ENCODE data around the gene SORCS3. TPM values are rescaled to one million over a fixed set of nuclear protein-coding genes. Genes with fewer than 3 reads are reported as not detected.
"Not testable (repeated sequence)": the region's sequence is repeated elsewhere in the genome, so short reads cannot be mapped to it uniquely, and the experiment has no call there.

Gene SORCS3
- total RNA-seq, 1 donor from 2014 or later, result not detected

GRCh38 chr10:104689547-104689946, 48.5 kb downstream of the SORCS3 start:
- DNase-seq (ENCODE audit: low read depth in 2 of 2), result no peak

DNA sequence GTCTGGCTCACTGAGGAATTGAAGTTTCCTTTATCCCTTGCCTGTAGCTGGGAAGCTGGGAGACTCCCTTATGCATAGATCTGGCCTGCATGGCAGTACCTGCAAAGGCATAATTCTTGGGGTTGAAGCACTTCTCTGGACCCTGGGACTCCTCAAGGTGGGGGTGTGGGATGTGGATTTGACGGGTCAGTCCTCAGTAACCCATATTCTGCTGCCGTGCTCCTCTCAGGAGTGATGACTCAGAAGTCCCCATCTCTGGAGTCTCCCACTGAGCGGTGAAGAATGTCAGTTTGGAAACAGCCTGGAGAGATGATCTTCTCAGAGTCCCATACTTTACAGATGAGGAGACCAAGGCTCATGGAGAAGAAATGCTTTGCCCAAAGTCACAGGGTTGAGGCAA, 49.0 kb downstream of the SORCS3 start:
- DNase-seq (ENCODE audit: low read depth in 2 of 2), result no peak

DNA sequence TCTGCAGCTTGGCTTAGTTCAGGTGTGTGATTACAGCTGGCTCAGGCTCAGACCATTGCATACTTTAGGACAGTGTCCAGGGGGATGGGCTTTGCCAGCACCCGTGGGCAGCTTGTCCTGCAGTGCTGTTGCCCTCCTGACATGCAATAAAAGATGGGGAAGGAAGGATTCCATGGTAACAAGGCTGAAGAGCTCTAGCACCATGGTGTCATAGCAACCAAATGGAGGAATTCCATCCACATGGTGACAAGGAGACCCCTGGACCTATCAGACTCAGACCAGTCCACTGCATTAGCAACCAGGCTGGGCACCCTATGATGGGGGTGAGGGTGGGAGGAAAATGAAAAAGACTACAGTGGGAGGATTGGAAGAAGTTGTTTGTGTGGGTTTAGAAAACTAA, 49.9 kb downstream of the SORCS3 start:
- no peak for DNase-seq (ENCODE audit: low read depth in 2 of 2)

DNA sequence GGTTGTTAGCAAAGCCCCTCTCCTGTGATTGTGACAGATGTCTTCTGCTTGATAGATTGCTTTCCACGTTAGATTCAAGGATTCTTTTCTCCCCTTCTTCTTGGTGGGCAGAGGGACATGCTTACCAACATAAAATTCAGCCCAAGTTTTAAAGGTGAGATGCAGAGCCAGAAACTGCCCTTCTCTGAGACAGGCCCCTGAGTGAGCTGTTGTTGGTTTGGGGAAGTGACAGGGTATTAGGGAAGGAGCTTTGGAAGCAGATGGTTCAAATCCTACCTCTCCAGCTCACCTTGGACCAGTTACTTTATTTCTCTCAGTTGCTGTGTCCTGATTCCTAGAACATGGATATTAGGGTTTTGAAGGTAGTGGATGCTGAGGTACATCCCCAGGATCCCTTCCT, 53.0 kb downstream of the SORCS3 start:
- DNase-seq (ENCODE audit: low read depth in 2 of 2), result no peak

DNA sequence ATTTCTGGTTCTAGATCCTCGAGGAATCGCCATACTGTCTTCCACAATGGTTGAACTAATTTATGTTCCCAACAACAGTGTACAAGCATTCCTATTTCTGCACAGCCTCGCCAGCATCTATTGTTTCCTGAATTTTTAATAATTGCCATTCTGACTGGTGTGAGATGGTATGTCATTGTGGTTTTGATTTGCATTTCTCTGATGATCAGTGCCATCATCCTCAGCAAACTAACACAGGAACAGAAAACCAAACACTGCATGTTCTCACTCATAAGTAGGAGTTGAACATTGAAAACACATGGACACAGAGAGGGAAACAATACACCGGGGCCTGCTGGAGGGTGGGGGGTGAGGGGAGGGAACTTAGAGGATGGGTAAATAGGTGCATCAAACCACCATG, 62.2 kb downstream of the SORCS3 start:
- not testable (repeated sequence) for DNase-seq (ENCODE audit: low read depth in 2 of 2)

DNA sequence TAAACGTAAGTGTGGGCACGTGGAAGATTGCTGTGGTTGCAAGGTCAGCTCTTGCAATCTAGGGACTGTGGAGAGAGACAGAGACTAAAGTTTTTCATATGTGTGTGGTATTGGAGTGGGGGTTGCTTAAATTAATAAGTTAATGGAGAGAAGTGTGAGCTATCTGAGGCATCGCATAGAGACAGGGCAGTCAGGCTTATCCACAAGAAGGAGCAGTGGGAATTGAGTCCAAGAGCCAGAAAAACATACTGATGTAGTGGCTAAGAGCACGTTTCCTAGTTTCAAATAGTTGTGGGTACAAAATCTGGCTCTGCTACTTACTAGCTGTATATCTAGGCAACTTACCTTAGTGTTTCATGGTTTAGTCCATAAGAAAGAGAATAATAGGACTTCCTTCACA, 65.8 kb downstream of the SORCS3 start:
- DNase-seq (ENCODE audit: low read depth in 2 of 2), result no peak

DNA sequence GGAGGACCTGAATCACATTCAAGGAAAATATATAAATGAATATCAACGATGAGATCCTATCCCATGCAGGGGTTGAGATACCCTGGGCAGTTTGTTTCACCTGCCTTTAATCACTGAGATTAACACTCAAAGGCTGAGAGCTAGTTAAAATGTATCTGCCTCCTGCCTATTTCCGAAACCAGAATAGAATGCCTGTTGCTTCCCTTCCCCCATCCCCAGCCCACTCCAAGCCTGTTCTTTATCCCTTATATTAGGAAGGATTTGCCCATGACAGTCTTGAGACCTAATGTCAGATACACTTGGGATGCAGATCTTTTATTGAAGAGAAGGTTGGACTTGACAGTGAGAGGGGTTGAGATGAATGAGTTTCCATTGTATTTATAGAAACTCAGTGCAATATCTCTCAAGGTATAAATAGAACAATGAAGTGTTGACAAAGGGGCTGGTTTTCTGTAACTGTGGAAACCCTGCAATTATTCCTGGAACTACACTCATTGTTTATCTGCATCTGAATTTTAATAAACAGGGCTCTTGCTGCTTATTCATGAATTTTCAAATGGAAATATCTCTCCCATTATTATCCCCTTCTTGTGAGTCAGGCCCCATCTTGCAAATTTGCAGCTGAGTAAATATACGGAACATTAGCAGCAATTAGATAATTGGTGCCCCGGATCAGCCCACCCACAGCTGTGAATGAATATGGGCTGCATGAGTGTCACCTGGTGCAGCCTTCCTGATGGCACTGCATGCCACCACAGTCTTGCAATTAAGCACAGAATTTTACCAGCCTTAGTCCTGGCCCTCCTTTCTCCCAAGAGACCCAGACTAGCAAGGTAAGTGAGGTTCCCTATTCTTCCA, 66.7 kb downstream of the SORCS3 start:
- DNase-seq (ENCODE audit: low read depth in 2 of 2), result no peak

GRCh38 chr10:104711302-104711721, 70.2 kb downstream of the SORCS3 start:
- DNase-seq (ENCODE audit: low read depth in 2 of 2), result no peak

DNA sequence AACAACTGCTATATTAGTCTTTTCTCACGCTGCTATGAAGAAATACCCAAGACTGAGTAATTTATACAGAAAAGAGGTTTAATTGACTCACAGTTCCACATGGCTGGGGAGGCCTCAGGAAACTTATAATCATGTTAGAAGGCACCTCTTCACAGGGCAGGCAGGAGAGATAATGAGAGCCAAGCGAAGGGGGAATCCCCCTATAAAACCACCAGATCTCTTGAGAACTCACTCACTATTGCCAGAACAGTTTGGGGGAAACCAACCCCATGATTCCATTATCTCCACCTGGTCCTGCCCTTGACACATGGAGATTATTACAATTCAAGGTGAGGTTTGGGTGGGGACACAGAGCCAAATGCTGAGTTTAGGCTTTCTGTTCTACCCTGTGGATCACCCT, 89.5 kb downstream of the SORCS3 start:
- not testable (repeated sequence) for DNase-seq (ENCODE audit: low read depth in 2 of 2)

GRCh38 chr10:104731192-104731591, 90.1 kb downstream of the SORCS3 start:
- DNase-seq (ENCODE audit: low read depth in 2 of 2), result no peak

DNA sequence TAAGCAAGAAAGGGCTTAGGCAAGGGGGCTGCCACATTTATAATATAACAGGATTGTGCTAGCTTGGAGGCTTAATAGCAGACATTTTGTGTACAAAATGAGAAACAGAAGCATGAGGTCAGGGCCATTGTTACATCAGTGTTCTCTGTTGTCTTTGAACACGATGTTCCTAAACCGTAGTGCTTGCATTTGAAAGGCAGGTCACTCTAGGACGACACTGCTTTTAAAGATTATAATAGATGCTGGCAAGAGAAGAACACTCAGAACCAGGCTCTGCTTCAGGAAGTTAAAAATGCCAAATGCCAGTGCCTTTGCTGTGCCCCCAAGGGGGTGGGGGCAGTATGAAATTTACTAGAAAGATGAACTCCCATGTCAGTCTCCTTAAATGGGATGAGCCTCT, 91.1 kb downstream of the SORCS3 start:
- DNase-seq (ENCODE audit: low read depth in 2 of 2), result no peak

- DNase-seq (ENCODE audit: low read depth in 2 of 2), result no peak
Observed at GRCh38 chr10:104734433-104734832, 93.3 kb downstream of the SORCS3 start.

DNA sequence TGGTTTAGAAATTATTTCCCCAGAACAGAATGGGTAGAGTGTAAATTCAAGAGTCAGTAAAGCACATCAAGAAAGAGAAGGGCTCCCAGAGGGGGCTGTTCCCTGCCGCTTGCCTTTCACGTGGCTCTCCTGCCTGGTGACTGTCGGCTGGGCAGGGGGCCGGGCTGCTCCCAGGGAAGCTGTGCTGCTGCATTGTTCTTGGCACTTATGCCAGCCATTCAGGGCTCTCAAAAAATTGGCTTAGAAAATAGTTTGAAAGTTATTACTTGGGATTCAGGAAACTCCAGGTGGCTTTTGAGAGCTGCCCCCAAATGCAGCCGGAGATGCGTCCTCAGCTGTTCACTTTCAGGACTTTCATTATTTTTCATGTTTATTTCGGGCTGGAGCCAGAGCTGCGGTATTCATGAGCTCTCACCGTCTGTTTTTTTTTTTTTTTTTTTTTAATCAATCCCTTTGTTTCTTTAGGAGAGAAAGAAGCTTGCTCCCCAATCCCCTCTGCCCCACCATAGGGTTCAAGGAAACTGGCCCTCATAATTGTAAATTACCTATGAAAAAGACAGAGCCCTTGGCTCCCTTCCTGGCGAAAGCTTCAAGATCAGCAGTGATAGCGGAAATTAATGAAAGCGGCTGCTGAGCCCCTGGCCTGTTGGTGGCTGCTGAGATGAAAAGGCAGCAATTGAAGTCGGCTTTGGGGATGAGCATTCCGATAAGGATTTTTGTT, 94.1 kb downstream of the SORCS3 start:
- DNase-seq (ENCODE audit: low read depth in 2 of 2), result no peak

- DNase-seq (ENCODE audit: low read depth in 2 of 2), result no peak
Observed at GRCh38 chr10:104735757-104736391, 94.8 kb downstream of the SORCS3 start.

- DNase-seq (ENCODE audit: low read depth in 2 of 2), result no peak
Observed at GRCh38 chr10:104741127-104741526, 100.0 kb downstream of the SORCS3 start.

DNA sequence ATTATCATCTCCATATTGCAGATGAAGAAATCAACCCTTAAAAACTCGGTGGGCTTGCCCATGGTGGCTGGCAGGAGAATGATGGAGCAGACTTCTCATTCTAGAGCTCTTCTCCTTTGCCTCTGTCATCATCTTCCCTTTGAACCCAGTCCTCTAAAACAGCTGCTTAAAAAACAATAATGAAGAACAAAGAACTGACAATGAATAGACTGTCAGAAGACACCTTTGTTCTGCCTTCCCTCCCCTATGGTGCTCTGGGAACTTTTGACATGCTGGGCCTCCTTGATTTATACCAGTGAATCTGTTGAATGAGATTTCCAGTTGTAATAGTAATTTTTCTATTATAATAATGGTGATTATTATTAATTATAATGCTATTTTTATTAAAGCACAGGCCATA, 103.0 kb downstream of the SORCS3 start:
- DNase-seq (ENCODE audit: low read depth in 2 of 2), result no peak

DNA sequence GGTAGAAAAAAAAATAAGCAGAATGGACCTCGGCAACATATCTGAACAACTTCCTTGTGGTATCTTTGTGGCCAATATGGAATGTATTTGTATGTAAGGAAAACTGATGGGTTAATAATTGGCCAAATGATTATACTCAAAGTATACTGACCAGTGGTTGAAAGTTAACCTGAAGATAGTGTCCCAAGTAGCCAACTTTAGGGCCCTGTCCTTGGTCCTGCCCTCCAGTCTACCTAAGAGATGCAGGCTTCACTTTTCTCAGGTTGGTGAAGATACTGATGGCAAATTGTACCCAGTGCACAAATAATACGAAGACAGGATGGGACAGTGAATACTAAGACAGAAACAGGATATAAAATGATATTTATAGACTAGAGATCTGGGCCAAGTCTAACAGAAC, 109.2 kb downstream of the SORCS3 start:
- DNase-seq (ENCODE audit: low read depth in 2 of 2), result no peak

DNA sequence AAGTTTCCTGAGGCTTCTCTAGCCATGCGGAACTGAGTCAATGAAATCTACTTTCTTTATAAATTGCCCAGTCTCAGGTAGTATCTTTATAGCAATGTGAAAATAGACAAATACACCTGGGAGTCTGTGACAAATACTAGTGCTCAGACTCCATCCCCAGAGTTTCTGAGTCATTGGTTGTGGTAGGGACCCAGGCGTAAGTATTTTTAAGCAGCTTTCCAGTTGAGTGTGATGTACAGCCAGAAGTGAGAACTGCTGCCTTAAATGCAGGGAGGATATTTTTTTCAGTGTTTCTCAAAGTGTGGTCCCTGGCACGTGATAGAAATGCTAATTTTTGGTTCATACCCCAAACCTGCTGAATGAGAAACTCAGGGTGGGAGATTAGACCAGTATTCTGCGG, 121.7 kb downstream of the SORCS3 start:
- no peak for DNase-seq (ENCODE audit: low read depth in 2 of 2)

DNA sequence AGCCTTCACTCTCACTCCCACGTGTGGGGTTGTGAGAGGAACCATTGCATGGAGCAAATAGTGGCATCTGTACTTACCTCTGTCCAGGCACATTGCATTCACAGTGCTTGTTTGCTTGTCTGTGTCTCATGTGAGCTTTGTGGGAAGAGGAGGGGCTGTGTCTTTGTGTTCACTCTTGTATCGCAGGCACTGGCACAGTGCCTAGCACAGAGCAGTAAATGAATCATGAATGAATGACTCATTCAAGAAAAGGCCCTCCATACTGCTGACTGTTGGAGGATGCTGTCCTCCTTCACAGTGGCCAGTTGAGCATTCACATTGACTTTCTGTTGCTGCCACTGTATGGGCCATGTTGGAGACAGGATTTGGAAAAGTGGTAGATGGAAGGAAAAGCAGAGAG, 125.3 kb downstream of the SORCS3 start:
- DNase-seq (ENCODE audit: low read depth in 2 of 2), result no peak

DNA sequence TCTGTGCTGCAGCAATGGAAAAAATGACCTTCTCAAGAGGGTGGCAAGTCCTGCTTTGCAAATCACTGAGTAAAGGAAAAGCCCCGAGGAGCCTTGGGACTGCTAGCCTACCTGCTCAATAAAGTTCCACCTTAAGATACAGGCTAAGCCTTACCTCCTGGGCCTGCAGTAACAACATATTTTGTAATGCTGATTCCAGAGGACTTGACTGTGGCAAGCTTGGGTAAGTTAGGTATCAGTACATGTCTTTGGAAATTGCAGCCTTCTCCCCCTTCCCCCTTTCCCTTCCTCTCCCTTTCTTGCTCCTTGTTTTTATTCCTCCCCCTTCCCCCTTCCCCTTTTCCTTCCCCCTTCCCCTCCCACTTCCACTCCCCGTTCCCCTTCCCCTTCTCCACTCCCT, 126.2 kb downstream of the SORCS3 start:
- DNase-seq (ENCODE audit: low read depth in 2 of 2), result no peak

DNA sequence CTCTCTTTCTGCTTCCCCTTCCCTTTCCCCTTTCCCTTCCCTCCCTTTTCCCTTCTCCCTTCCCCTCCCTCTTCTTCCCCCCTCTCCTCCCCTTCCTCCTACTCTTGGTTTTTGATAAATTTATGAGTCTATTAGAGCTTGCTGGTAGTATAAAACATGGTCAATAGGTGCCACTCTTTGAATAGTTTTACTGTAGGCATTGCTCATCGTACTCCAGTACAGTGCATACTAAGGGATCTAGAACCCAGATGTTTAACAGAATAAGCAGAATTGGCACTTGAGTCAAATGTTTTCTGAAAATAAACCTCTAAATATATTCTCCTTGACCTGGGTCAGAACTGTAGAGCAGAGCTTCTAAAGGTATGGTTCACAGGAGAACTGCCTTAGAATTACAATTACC, 126.7 kb downstream of the SORCS3 start:
- no peak for DNase-seq (ENCODE audit: low read depth in 2 of 2)

- DNase-seq (ENCODE audit: low read depth in 2 of 2), result no peak
Observed at GRCh38 chr10:104773105-104773504, 132.0 kb downstream of the SORCS3 start.

DNA sequence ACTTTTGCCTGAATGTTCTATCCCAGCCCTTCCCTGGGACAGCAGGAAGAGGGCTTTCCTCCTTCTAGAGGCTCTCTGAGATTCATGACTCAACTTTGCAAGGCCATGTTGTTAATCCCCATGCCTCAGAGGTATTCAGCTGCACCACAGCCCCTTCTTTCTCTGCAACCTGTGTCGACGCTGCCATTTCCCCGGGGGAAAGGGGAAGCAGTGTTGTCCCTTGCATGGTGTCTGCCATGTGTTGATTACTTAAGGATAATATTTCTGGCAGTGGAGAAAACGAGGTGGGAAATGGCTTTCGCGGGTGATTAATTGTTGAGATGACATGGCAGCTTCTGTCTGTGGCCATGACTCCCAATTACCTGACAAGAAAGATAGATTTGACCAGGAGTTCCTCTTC, 133.1 kb downstream of the SORCS3 start:
- DNase-seq (ENCODE audit: low read depth in 2 of 2), result no peak

Measured in dermis microvascular lymphatic vessel endothelial cell (primary cell).